Measurements from ENCODE around the gene CLK4.

Gene CLK4

DNA sequence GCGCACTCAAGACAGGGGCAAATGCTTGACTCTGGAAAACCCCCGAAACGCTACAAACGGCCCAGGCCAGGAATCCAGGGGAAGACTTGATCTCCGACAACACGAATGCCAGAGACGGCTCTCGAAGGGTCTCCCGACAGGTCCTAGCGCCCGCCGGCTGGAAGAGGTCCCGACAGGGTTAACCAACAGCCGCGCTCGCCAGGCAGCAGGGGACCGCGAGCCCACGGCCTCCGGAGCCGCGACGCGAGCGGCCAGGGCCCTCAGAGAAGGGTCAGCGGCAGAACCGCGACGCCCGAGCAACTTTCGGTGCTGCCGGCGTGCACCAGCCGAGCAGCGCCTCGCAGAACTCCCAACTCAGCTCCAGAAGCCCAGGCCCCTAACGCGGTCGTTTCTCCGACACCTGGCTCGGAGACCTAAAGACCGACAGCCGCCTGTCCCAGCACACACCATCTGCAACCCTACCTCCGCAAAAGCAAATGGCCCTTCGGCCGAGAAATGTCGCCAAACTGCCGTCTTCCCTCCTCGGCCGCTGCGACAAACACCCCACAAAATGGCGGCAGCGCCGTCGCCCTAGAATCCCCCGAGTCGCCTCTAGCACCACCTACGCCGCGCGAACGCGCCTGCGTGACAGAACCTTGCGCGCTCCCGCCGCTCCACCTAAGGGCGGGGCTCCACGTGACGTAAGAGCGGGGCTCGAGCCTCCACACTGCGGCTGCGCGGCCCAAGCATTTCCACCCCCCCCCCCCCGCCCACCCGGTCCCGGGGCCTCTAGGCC lies at the start of gene CLK4:
CLK4 (minus strand) TSS at position 567 of the 775 bp plus-strand sequence. CDS start 3,634 bp downstream, outside the sequence.
- DNase-seq, result peak; percentile 93 to 98 (median 96)

DNA sequence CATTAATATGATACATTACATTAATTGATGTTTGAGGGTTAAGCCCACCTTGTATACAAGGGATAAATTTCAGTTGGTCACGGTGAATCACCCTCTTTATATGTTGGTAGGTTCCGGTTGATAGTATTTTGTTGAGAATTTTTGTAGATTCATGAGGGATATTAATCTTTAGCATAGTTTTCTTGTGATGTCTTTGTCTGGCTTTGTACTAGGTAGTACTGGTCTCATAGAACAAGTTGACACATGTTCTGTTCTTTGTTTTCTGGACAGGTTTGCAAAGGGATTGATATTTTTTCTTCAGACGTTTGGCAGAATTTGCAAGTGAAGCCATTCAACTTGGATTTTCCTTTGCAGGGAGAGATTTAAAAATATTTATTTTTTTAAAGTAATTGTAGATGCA lies 49.1 kb upstream of the CLK4 start:
- no peak for DNase-seq

GRCh38 chr5:178674334-178674733 lies 47.5 kb upstream of the CLK4 start:
- DNase-seq, result no peak

DNA sequence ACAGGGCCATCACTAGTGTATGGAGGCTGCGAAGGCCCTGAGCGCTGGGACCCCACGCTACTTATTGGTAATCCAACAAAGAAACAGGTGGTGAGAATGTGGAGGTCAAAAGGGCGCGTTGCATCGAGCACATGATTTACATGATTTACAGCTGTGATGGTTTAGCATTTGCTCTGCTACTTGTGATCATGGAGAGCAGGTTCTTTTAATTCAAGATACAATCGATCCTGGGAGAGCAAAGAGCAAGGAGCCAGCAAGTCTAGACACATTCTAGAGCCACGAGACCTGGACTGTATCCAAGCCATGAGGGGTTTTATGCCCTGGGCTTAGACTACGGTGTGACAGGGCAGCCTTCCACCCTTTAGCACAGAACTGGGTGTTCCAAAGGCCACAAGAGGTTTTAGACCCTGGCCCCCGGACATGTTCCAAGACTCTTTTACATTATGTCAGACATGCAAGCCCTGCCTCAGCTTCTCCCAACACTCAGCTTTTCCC lies 47.0 kb upstream of the CLK4 start:
- no peak for DNase-seq

GRCh38 chr5:178672630-178673029 lies 45.8 kb upstream of the CLK4 start:
- DNase-seq, result no peak

- DNase-seq, result no peak
Observed at GRCh38 chr5:178671602-178672144, 44.8 kb upstream of the CLK4 start.

DNA sequence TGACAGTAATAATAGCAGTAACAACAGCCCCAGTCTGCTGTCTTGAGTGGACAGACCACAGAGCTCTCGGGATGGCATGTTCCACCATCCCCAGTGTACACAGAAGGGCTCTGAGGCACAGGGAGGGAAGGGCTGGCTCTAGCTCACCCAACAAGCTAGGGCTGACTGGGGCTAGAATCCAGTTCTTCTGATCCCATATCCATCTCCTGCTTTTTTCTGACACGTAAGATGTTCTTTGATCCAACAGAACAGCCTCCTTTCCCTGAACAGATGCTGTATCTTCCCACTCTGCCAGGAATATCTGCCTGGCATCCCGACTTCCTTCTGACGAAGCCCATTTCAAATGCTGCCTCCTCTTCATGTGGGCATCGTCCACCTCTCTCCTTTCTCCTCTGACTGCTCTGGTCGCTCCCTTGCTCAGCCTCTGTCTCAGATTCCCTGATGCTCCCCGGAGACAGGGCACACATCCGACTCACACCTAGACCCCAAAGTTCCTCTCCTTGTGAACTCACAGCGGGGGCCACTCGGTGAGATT lies 43.6 kb upstream of the CLK4 start:
- DNase-seq, result no peak

DNA sequence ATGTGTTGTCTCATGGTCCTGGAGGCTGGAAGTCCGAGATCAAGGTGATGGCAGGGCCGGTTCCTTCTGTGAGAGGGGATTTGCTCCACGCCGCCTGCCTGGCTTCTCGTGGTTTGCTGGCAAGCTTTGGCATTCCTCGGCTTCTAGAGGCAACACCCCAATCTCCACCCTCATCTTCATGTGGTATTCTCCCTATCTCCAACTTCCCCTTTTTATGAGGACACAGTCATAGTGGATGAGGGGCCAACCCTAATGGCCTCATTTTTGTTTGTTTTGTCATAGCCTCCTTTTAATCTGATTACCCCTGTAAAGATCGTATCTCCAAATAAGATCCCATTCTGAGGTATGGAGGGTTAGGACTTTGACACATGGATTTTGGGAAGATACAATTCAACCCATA lies 41.7 kb upstream of the CLK4 start:
- DNase-seq, result no peak

DNA sequence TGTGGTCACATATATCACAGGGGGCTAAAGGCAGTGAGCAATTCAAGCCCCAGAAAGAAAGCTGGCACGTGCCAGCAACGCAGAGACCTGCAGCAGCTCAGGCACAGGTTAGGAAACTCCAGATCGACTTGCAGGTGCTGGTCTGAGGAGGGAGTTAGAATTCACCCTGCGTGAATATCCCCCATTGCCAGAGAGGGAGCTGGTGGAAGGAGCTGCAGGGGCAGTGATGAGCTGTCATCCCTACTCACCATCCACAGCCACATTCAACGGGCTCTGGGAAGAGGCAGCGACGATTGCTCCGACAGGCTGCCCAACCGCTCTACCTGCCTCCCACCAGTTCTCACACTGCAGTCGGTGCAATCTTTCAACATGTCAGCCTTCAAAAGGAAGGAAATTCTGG lies 40.8 kb upstream of the CLK4 start:
- DNase-seq, result no peak

- no peak for DNase-seq
Observed at GRCh38 chr5:178667101-178667500, 40.3 kb upstream of the CLK4 start.

GRCh38 chr5:178664141-178664540 lies 37.3 kb upstream of the CLK4 start:
- DNase-seq, result no peak

GRCh38 chr5:178662541-178662860 lies 35.7 kb upstream of the CLK4 start:
- no peak for DNase-seq

- DNase-seq, result no peak
Observed at GRCh38 chr5:178661836-178662540, 35.1 kb upstream of the CLK4 start.

GRCh38 chr5:178651046-178651810 lies 24.4 kb upstream of the CLK4 start:
- no peak for DNase-seq

DNA sequence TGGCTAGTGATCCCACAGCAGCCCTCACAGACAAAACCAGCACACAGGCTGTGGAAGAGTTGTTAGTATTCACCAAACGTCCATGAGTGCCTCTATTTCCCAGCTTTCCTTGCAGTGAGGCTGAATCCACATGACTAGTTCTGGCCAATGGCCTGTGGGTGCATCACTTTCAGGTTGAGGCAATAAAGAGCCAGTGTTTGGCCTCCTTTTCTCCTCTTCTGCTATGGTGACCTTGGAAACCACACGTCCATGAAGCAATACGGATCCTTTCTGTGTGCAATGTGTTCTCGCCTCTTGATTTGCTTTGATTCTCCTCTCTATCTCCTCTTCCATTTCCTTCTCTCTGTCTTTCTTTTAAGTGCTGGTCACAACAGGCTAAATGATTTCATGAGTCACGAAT lies 23.4 kb upstream of the CLK4 start:
- no peak for DNase-seq

DNA sequence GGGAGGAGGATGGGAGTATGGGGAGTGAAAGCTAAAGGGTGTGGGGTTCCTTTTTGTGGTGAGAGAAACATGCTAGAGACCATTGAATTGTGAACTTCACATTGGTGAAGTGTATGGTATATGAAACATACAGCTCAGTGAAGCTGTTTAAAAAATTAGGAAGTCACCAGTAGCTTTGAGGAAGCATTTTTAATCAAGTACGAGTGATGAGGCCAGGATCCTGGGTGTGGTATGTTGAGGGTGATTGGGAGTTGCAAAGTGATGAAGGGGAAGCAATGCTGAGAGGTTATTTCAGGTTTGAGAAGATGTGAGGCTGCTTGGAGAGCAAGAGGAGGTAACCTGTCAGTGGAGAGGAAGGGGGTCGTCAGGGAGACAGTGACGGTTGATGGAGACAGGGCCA lies 22.7 kb upstream of the CLK4 start:
- no peak for DNase-seq

DNA sequence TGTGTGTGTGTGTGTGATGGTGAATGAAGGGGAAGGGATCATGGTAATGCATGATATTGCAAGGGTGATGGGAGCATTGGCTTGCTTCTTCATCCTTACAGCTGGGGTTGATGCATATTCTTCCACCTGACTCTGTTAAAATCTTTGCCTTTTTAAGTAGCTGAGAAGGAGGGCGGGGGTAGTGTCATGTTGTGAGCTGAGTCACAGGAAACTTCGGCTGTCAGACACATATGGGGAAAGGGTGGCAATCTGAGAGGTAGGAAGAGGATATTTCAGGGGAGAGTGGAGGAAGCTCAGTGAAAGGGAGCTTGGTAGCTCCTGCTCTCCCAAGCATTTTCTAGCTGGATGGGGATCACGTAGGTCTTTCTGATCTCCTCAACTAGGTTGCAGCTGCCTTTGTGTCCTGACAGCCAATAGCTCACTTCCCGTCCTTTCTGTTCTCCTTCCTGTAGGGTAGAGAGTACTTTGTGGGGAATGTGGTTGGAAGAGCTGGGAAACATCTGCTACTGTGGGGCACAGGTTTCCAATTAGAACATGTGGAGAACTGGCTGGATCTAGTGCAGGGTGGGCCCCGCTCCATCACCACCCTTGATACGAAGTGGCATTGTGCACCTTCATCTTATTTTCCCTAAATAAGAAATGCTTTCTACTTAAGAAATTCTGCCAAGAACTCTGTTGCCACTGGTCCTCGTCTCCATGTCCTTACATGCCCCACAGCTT lies 18.1 kb upstream of the CLK4 start:
- no peak for DNase-seq

GRCh38 chr5:178642351-178642909 lies 15.6 kb upstream of the CLK4 start:
- DNase-seq, result no peak

DNA sequence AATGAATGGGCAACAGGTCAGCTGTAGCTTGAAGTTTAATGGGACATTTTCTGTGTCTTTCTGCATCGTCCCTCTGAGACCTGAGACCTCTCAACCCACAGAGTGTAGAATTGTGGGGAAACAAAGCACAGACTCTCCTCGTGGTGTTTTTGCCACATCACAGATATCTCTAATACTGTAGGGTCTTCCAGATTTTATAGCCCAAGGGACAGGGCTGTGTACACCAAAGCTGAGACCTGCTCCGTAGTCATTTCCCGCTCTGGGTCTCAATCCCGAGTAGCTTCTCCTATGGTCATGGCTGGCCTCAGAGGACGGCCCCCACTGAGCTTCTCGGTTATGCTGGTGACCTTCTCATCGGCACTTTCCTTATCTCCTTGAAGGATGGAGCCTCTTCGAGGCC lies 14.9 kb upstream of the CLK4 start:
- no peak for DNase-seq

DNA sequence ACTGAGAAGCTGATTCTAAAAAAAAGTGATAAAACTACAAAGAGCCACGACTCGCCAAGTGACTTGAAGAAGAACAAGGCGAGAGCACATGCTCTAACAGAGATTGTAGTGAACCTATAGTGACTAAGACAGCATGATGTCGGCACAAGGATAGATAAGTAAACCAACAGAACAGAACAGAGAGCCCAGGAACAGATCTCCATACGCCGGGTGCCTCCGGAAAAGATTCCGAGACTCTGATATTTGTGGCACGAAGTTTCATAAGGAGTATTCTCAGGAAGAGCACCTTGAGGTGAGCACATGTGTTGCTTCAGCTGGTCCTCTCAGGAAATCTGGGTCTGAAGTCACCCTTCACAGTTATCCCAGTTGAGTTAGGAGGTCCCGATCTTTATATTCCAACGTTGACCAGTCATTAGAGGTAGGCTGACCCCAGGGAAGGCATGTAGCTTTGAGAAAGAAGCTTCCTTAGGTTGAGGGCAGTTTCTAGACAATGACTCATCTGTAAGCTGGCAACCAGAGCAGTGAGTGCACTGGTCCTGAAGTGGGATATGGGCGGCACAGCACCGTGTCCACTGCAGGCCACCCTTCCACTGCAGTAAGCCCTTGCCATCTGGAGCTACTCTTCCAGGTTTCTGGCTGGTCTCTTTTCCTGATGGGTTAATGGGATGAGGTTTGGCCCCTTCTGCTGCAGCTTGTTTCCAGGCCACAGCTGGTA lies 13.6 kb upstream of the CLK4 start:
- no peak for DNase-seq

DNA sequence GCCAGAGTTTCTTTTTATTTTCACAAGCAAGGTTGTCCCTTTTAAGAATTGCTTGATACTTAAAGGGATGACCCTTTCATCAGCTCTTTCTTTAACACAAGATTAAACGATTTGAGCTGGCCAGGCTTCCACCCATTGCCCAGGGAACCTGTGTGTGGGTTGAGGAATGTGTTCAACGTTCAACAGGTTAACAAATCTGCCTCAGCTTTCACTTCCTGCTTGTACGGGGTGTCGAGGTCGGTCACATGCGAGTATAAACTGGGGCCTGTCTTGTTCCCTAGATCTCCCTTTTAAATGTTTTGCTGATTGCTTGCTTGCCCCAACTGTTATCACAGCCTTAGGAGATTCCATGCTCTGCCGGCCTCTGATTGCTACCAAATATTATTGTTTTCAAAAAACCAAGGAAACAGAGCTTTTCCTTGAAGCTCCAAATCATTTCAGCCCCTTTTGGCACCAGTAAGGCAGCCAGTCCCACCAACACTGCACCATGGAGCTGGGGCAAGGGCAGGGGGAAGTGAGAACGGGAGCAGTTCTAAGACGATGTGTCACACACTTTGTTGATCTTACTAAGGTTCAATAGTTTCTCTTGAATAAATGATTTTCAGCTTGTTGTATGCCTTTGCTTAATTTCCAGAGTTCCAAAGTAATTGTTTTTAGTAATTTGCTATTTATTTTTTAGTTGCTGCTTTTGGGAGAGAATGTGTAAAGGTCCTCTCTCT lies 10.7 kb upstream of the CLK4 start:
- no peak for DNase-seq
